Heart right ventricle (tissue), 16 donors: Measurements from ENCODE around the gene OLFM3. TPM values are rescaled to one million over a fixed set of nuclear protein-coding genes. Genes with fewer than 3 reads are reported as not detected.

Source experiments
- ATAC-seq, 8 donors: fragments of 200-7000 bp; cut with Tn5 transposase; one replicate each; pipeline ENCODE4 v1.9.1; 2020; ENCODE audit warnings: mild to moderate bottlenecking in 8 of 8, moderate library complexity in 8 of 8, moderate number of reproducible peaks in 1 of 8
- DNase-seq, 2 donors: peaks; one replicate each; pipeline ENCODE4 v3.0.0-alpha.2; 2020
- H3K27ac ChIP-seq, 10 donors: fragments of 200-600 bp; sonication (generic) in 2 of 10; one replicate each; pipeline versions ENCODE4 v1.5.0 to v1.8.0; 2020 to 2022; ENCODE audit warnings: mild to moderate bottlenecking in 3 of 10
- H3K27me3 ChIP-seq, 7 donors: fragments of 200-600 bp; one replicate each; pipeline ENCODE4 v1.8.0; 2021 to 2022; ENCODE audit warnings: mild to moderate bottlenecking in 2 of 7
- H3K36me3 ChIP-seq, 9 donors: fragments of 200-600 bp; sonication (generic) in 1 of 9; one replicate each; pipeline versions ENCODE4 v1.5.0 to v1.8.0; 2020 to 2022; ENCODE audit warnings: mild to moderate bottlenecking in 2 of 9
- H3K4me1 ChIP-seq, 9 donors: fragments of 200-600 bp; sonication (generic) in 1 of 9; one replicate each; pipeline versions ENCODE4 v1.5.0 to v1.8.0; 2020 to 2022; ENCODE audit warnings: mild to moderate bottlenecking in 4 of 9
- H3K4me3 ChIP-seq, 10 donors: fragments of 200-600 bp; sonication (generic) in 2 of 10; one replicate each; pipeline versions ENCODE4 v1.5.0 to v1.8.0; 2020 to 2022; ENCODE audit warnings: mild to moderate bottlenecking in 7 of 10, moderate library complexity in 2 of 10
- H3K9me3 ChIP-seq, 11 donors: fragments of 200-600 bp in 10 of 11; sonication (generic) in 2 of 11; one replicate each; pipeline versions ENCODE4 v1.5.0 to v1.8.0; 2013 to 2022; ENCODE audit warnings: mild to moderate bottlenecking in 2 of 11, control low read depth in 1 of 11, moderate library complexity in 1 of 11
- WGBS, 2 donors: extraction: QIAGEN DNeasy Blood & Tissue Kit; methylation state at CpG; one replicate each; pipeline ENCODE4 v1.1.7; 2013; ENCODE audit warnings: inconsistent platforms in 1 of 2; 5-methylcytosine and 5-hydroxymethylcytosine counted together
- intact Hi-C, 10 donors: fragments of 100-400 bp; cut with DNase I; formaldehyde crosslinking; loops; one replicate each; pipeline versions ENCODE4 v1.11.1 to v1.14.2; 2022
- polyA plus RNA-seq, 2 donors: library from polyadenylated mRNA; stranded (reverse); fragments of 200-250 nt; gene quantifications; one replicate each; pipeline ENCODE4 v1.2.3, GENCODE V29; 2013
- total RNA-seq, 10 donors: library from RNA; stranded (reverse); fragmentation: NEBNext Ultra II Directional in 3 of 10; extraction: Animal tissue kit (Norgen Biotek cat#: 25700) in 3 of 10; gene quantifications; one replicate each; pipeline versions ENCODE4 v1.2.1 to v1.2.4, GENCODE V29; 2021 to 2023
- TF ChIP-seq, protein P1 (sequence below), 9 donors: fragments of 200-600 bp; sonication (generic) in 2 of 9; IDR thresholded peaks; one replicate each; pipeline versions ENCODE4 v1.5.0 to v1.8.0; 2021 to 2022; ENCODE audit warnings: antibody characterized with exemption in 9 of 9, mild to moderate bottlenecking in 5 of 9, moderate library complexity in 1 of 9
- donor health status: Arrhythmogenic right ventricular cardiomyopathy.
- donor health status: ischemic (EF 13 %, LVEDD 7.1; RV severe dilation, severe dysfunction).
- donor health status: healthy with polysubstance abuse.
- donor health status: DM: no; HTN: yes; CAD: no.
- donor health status: DM: no; HTN: no; CAD: no.
- donor health status: ischemic (EF 25% LVEDD 6.9; RV normal size, moderate dysfunction).
- donor health status: ischemic (EF 25% LVEDD 5.7; RV mildly dilated, moderate dysfunction).
- donor health status: healthy.
- donor health status: DM: yes; HTN: yes; CAD: no.
- donor health status: Ischemic cardiomyopathy.
- donor health status: ischemic (EF 35%, LVEDD 5.7; RV mildly dilated, moderate dysfunction).
- donor health status: nonischemic (EF 11% LVEDD 7.7; RV severe dilation, severe dysfunction).
- donor health status: DM: yes; HTN: yes; CAD: no.
- donor health status: PGD.
- donor health status: ischemic (EF 29% LVEDD 5.4; RV normal size, mild dysfunction).
- donor health status: nonischemic (EF 23%, LVEDD 6.1; RV moderate dilation, normal function).

OLFM3 gene
- total and polyA plus RNA-seq, 12 donors, result 0.12 TPM; not detected in 11

DNA sequence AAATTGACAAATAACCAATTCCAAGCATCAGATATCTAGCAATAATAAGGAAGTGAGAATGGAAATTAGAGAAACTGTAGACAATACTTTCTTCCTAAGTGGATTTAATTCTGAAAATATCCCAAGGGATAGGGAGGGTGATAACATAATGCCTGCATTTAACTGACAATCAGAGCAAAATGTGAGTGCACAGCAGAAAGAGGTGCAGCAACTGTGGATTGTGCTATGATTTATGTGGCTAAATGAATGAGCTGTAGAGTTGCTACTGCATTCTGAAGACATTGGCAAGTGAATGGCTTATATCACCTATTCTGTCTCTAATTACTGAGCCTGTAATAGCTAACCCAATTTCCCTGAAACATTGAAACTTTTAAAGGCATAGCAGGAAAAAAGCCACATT, 39.0 kb downstream of the OLFM3 start:
- no peak overlapping the region for H3K27ac ChIP-seq
- ATAC-seq (no peak), DNase-seq (no peak)
- H3K27me3 ChIP-seq, result no peaks in the 10 kb centered on the region
- no peak overlapping the region for H3K4me3 ChIP-seq
- TF ChIP-seq, protein P1, sequence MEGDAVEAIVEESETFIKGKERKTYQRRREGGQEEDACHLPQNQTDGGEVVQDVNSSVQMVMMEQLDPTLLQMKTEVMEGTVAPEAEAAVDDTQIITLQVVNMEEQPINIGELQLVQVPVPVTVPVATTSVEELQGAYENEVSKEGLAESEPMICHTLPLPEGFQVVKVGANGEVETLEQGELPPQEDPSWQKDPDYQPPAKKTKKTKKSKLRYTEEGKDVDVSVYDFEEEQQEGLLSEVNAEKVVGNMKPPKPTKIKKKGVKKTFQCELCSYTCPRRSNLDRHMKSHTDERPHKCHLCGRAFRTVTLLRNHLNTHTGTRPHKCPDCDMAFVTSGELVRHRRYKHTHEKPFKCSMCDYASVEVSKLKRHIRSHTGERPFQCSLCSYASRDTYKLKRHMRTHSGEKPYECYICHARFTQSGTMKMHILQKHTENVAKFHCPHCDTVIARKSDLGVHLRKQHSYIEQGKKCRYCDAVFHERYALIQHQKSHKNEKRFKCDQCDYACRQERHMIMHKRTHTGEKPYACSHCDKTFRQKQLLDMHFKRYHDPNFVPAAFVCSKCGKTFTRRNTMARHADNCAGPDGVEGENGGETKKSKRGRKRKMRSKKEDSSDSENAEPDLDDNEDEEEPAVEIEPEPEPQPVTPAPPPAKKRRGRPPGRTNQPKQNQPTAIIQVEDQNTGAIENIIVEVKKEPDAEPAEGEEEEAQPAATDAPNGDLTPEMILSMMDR (IDR thresholded peaks at IDR 0.05), result no peak
- intact Hi-C loops, result no loop called here
- peaks cover 0 to 6% (median 0%) of the 10 kb centered on the region in 9 donors for H3K4me1 ChIP-seq
- H3K9me3 ChIP-seq, result no peaks in the 10 kb centered on the region
- no peaks in the 10 kb centered on the region for H3K36me3 ChIP-seq

- H3K4me1 ChIP-seq, result peaks cover 0 to 6% (median 0%) of the 10 kb centered on the region in 9 donors
- no peaks in the 10 kb centered on the region for H3K36me3 ChIP-seq
- H3K27me3 ChIP-seq, result no peaks in the 10 kb centered on the region
- intact Hi-C loops, result no loop called here
- no peak for DNase-seq
- WGBS, 2 donors, result 32 to 38% methylated on average over 1 of the region's 1 CpG
- H3K4me3 ChIP-seq, result no peak overlapping the region
- no peak overlapping the region for H3K27ac ChIP-seq
- H3K9me3 ChIP-seq, result no peaks in the 10 kb centered on the region
- ATAC-seq, result peak in 3 of 8 donors; percentile 44 to 82 (median 70)
- TF ChIP-seq, protein P1 (IDR thresholded peaks at IDR 0.05), result no peak
Measured at GRCh38 chr1:101953623-101954022, 43.1 kb downstream of the OLFM3 start.

- no peak overlapping the region for H3K4me3 ChIP-seq
- WGBS, 2 donors, result 62 to 77% methylated on average over 1 of the region's 1 CpG
- no peaks in the 10 kb centered on the region for H3K36me3 ChIP-seq
- H3K27ac ChIP-seq, result no peak overlapping the region
- H3K27me3 ChIP-seq, result no peaks in the 10 kb centered on the region
- no peaks in the 10 kb centered on the region for H3K4me1 ChIP-seq
- intact Hi-C loops, result no loop called here
- TF ChIP-seq, protein P1 (IDR thresholded peaks at IDR 0.05), result no peak
- H3K9me3 ChIP-seq, result no peaks in the 10 kb centered on the region
- no peak for DNase-seq
- no peak for ATAC-seq
Measured at GRCh38 chr1:101945884-101946283, 50.8 kb downstream of the OLFM3 start.

- H3K27me3 ChIP-seq, result no peaks in the 10 kb centered on the region
- ATAC-seq, result no peak
- WGBS, 2 donors, result 56 to 58% methylated on average over 3 of the region's 3 CpGs
- intact Hi-C loops, result no loop called here
- no peaks in the 10 kb centered on the region for H3K36me3 ChIP-seq
- no peak for DNase-seq
- TF ChIP-seq, protein P1 (IDR thresholded peaks at IDR 0.05), result no peak
- no peak overlapping the region for H3K27ac ChIP-seq
- H3K4me3 ChIP-seq, result no peak overlapping the region
- no peaks in the 10 kb centered on the region for H3K9me3 ChIP-seq
- H3K4me1 ChIP-seq, result no peaks in the 10 kb centered on the region
Measured at GRCh38 chr1:101943237-101943636, 53.5 kb downstream of the OLFM3 start.
